ENCODE data around the gene SEMA3D. TPM values are rescaled to one million over a fixed set of nuclear protein-coding genes. Genes with fewer than 3 reads are reported as not detected.

Gene SEMA3D
- total RNA-seq, 2 donors from 2014 or later: 0.12 TPM; not detected in 1

- ATAC-seq (no peak), DNase-seq (no peak)
- Mint-ChIP-seq H3K4me1 (no peaks in the 10 kb centered on the region), H3K27ac (no peak overlapping the region), H3K27me3 (no peaks in the 10 kb centered on the region), H3K4me3 (no peak overlapping the region), H3K36me3 (ENCODE audit: low read depth) (no peaks in the 10 kb centered on the region)
- no peaks in the 10 kb centered on the region for H3K9me3 ChIP-seq (ENCODE audit: control insufficient read depth, low read length, poor library complexity, severe bottlenecking)
Observed at GRCh38 chr7:85133560-85133959, 53.3 kb downstream of the SEMA3D start.

DNA sequence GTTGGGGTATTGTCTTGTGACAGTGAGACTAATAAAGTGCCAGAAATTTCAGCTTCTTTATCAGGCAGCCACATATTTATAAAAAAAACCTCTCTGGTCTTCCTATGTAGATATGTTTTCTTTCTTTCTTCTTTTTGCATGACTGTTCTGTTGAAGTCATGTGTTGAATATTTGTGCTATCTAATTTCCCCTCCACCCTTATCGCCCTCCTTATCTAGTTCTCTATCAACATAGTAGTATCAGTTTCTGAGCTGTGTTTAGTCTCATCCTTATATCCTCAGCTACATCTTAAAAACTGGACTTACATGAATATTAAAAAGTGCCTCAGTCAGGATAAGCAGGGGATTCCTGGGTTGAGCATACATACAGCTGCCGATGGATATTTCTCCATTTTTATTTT, 53.9 kb downstream of the SEMA3D start:
- H3K4me3 Mint-ChIP-seq: no peak overlapping the region
- DNase-seq: no peak
- no peaks in the 10 kb centered on the region for H3K4me1 Mint-ChIP-seq
- no peaks in the 10 kb centered on the region for H3K36me3 Mint-ChIP-seq (ENCODE audit: low read depth)
- no peaks in the 10 kb centered on the region for H3K27me3 Mint-ChIP-seq
- no peaks in the 10 kb centered on the region for H3K9me3 ChIP-seq (ENCODE audit: control insufficient read depth, low read length, poor library complexity, severe bottlenecking)
- H3K27ac Mint-ChIP-seq: no peak overlapping the region
- no peak for ATAC-seq

- ATAC-seq (no peak), DNase-seq (no peak)
- no peaks in the 10 kb centered on the region for H3K9me3 ChIP-seq (ENCODE audit: control insufficient read depth, low read length, poor library complexity, severe bottlenecking)
- Mint-ChIP-seq H3K4me3 (no peak overlapping the region), H3K27ac (no peak overlapping the region), H3K27me3 (no peaks in the 10 kb centered on the region), H3K36me3 (ENCODE audit: low read depth) (no peaks in the 10 kb centered on the region), H3K4me1 (no peaks in the 10 kb centered on the region)
Observed at GRCh38 chr7:85130702-85131101, 56.2 kb downstream of the SEMA3D start.

DNA sequence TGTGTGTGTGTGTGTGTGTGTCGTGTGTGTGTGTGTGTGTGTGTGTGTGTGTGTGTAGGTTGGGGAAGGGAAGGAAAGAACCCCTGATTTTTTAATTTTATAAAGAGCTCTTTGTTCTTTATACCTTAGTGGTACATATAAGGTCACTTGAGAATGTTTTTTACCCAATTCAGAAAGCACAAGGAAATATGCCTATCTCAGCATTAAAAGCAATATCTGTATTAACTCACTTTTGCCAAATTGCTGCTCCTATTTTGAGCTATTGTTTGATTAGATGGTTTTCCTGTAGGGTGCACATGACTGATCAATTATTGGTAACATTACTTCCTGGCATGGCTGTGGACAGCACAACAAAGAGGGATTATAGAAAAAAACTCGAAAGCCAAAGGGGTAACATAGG, 60.5 kb downstream of the SEMA3D start:
- ATAC-seq (no peak), DNase-seq (no peak)
- no peaks in the 10 kb centered on the region for H3K36me3 Mint-ChIP-seq (ENCODE audit: low read depth)
- no peak overlapping the region for H3K4me3 Mint-ChIP-seq
- H3K4me1 Mint-ChIP-seq: no peaks in the 10 kb centered on the region
- no peak overlapping the region for H3K27ac Mint-ChIP-seq
- no peaks in the 10 kb centered on the region for H3K27me3 Mint-ChIP-seq
- no peaks in the 10 kb centered on the region for H3K9me3 ChIP-seq (ENCODE audit: control insufficient read depth, low read length, poor library complexity, severe bottlenecking)

DNA sequence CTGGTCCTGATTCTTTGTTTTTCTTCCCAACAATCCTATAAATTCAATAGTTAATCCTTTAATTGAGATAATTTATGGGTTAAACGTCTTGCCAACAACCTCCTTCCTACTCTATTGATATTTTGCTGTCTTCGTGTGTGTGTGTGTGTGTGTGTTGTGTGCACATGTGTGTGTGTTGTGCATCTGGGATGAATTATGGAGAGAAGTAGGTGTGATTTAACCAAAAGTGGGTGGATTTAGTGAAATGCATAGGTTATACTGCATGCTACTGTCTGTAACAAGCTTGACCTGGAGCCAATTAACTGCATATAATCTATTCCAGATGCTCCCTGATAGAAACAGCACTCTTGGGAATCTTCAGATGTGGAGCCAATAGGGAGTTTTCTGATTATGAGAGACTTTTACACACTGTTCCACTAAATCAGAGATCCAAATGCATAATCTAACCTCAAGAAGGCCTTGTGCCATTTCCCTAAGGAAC, 61.2 kb downstream of the SEMA3D start:
- H3K27me3 Mint-ChIP-seq: no peaks in the 10 kb centered on the region
- H3K4me3 Mint-ChIP-seq: no peak overlapping the region
- H3K4me1 Mint-ChIP-seq: no peaks in the 10 kb centered on the region
- H3K27ac Mint-ChIP-seq: no peak overlapping the region
- H3K9me3 ChIP-seq (ENCODE audit: control insufficient read depth, low read length, poor library complexity, severe bottlenecking): no peaks in the 10 kb centered on the region
- H3K36me3 Mint-ChIP-seq (ENCODE audit: low read depth): no peaks in the 10 kb centered on the region
- ATAC-seq: no peak
- no peak for DNase-seq

GRCh38 chr7:85125176-85125575, 61.7 kb downstream of the SEMA3D start:
- H3K9me3 ChIP-seq (ENCODE audit: control insufficient read depth, low read length, poor library complexity, severe bottlenecking): no peaks in the 10 kb centered on the region
- ATAC-seq (no peak), DNase-seq (no peak)
- Mint-ChIP-seq H3K4me1 (no peaks in the 10 kb centered on the region), H3K27ac (no peak overlapping the region), H3K27me3 (no peaks in the 10 kb centered on the region), H3K36me3 (ENCODE audit: low read depth) (no peaks in the 10 kb centered on the region), H3K4me3 (no peak overlapping the region)

DNA sequence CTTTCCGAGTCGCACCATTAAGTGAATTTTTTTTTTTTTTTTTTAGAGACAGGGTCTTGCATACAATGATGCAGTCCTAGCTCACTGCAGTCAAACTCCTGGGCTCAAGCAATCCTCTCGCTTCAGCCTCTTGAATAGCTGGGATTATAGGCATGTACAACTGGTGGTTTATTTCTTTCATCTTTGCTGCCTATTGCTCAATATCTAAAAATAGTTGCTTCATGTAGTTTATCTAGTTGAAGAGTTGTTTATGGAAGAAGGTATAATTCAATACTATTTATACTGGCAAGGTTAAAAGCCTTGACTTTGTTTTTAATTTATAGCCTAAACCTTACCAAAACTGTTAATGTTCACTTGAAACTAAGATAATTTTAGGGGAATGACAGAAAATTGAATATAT, 66.9 kb downstream of the SEMA3D start:
- no peaks in the 10 kb centered on the region for H3K27me3 Mint-ChIP-seq
- DNase-seq (no peak), ATAC-seq (no peak)
- no peaks in the 10 kb centered on the region for H3K36me3 Mint-ChIP-seq (ENCODE audit: low read depth)
- no peaks in the 10 kb centered on the region for H3K9me3 ChIP-seq (ENCODE audit: control insufficient read depth, low read length, poor library complexity, severe bottlenecking)
- H3K27ac Mint-ChIP-seq: no peak overlapping the region
- H3K4me1 Mint-ChIP-seq: no peaks in the 10 kb centered on the region
- H3K4me3 Mint-ChIP-seq: no peak overlapping the region

DNA sequence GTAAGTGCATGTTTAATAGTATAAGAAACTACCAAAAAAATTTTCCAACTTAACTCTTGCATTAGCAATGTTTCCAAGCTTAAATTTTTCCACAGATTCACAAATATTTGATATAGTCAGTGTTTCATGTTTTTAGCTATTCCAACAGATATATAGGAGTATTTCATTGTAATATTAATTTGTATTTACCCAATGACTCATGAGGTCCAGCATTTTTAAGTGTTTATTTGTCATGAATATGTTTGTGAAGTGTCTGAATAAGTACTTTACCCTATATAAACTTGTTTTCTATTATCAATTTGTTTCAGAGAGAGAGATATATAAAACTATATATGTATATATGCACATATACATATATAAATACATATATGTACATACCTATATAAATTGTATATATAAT, 71.0 kb downstream of the SEMA3D start:
- no peak overlapping the region for H3K4me3 Mint-ChIP-seq
- H3K4me1 Mint-ChIP-seq: no peaks in the 10 kb centered on the region
- no peaks in the 10 kb centered on the region for H3K27me3 Mint-ChIP-seq
- DNase-seq (no peak), ATAC-seq (no peak)
- H3K9me3 ChIP-seq (ENCODE audit: control insufficient read depth, low read length, poor library complexity, severe bottlenecking): no peaks in the 10 kb centered on the region
- no peaks in the 10 kb centered on the region for H3K36me3 Mint-ChIP-seq (ENCODE audit: low read depth)
- no peak overlapping the region for H3K27ac Mint-ChIP-seq

DNA sequence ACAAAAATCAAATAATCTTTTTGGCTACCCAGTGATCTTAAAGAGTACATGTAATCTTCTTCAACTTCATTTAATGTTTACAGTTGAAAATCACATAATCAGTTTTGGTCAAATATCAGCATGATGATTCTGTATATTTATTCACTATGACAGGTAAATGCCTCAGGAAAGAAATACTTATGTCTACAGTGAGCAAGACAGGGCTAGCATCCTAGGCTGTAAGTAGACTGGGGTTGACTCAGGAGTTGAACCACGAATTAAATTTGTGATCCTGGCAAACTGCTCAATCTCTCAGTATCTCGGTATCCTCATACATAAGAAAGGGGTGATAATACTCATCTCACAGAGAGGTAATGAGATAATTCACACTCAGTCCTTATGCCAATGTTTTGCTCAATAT, 71.8 kb downstream of the SEMA3D start:
- Mint-ChIP-seq H3K27me3 (no peaks in the 10 kb centered on the region), H3K27ac (no peak overlapping the region), H3K4me3 (no peak overlapping the region), H3K36me3 (ENCODE audit: low read depth) (no peaks in the 10 kb centered on the region), H3K4me1 (no peaks in the 10 kb centered on the region)
- no peak for ATAC-seq
- no peak for DNase-seq
- H3K9me3 ChIP-seq (ENCODE audit: control insufficient read depth, low read length, poor library complexity, severe bottlenecking): no peaks in the 10 kb centered on the region

DNA sequence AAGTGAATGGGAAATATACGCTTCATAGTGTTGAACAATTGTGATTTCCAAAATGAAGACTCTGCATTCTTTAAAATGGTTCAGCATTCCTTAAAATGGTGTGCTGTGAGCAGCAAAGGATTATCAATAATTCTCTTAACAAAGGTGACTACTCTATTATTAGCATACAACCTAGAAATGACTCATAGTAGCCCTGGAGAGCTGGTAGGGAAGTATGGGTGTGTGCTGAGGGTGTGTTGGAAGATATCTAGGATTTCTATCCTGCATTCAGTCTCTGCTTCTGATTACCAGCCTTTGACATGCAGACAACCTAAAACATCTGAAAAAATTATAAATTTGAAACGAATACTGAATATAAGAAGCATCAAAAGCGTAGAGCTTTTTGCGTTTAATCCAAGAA, 72.5 kb downstream of the SEMA3D start:
- ATAC-seq (no peak), DNase-seq (no peak)
- H3K9me3 ChIP-seq (ENCODE audit: control insufficient read depth, low read length, poor library complexity, severe bottlenecking): no peaks in the 10 kb centered on the region
- Mint-ChIP-seq H3K36me3 (ENCODE audit: low read depth) (no peaks in the 10 kb centered on the region), H3K4me1 (no peaks in the 10 kb centered on the region), H3K27me3 (no peaks in the 10 kb centered on the region), H3K27ac (no peak overlapping the region), H3K4me3 (no peak overlapping the region)

DNA sequence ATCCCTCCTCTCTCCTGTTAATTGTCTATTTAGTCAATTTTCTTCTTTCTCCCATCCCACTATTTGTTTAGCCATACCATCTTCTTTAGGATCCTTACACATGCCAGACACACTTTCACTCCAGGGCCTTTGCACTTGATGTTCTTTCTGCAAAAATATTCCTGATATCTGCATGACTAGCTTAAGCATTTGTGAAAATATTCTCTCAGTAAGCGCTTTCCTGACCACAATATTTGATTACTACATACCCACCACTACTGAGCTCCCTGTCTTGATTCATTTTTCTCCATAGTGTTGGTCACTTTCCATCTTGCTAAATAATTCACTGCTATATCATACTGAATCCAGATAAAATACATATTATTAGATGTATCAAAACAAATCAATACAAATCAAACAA, 75.1 kb downstream of the SEMA3D start:
- H3K36me3 Mint-ChIP-seq (ENCODE audit: low read depth): no peaks in the 10 kb centered on the region
- no peak for ATAC-seq

GRCh38 chr7:85106719-85107118, 80.1 kb downstream of the SEMA3D start:
- Mint-ChIP-seq H3K4me3 (no peak overlapping the region), H3K36me3 (ENCODE audit: low read depth) (no peaks in the 10 kb centered on the region)

More for the DNA sequence above, 75.1 kb downstream of the SEMA3D start:
- no peaks in the 10 kb centered on the region for H3K27me3 Mint-ChIP-seq
- DNase-seq: no peak
- H3K9me3 ChIP-seq (ENCODE audit: control insufficient read depth, low read length, poor library complexity, severe bottlenecking): no peaks in the 10 kb centered on the region
- H3K4me3 Mint-ChIP-seq: no peak overlapping the region
- no peak overlapping the region for H3K27ac Mint-ChIP-seq
- no peaks in the 10 kb centered on the region for H3K4me1 Mint-ChIP-seq

DNA sequence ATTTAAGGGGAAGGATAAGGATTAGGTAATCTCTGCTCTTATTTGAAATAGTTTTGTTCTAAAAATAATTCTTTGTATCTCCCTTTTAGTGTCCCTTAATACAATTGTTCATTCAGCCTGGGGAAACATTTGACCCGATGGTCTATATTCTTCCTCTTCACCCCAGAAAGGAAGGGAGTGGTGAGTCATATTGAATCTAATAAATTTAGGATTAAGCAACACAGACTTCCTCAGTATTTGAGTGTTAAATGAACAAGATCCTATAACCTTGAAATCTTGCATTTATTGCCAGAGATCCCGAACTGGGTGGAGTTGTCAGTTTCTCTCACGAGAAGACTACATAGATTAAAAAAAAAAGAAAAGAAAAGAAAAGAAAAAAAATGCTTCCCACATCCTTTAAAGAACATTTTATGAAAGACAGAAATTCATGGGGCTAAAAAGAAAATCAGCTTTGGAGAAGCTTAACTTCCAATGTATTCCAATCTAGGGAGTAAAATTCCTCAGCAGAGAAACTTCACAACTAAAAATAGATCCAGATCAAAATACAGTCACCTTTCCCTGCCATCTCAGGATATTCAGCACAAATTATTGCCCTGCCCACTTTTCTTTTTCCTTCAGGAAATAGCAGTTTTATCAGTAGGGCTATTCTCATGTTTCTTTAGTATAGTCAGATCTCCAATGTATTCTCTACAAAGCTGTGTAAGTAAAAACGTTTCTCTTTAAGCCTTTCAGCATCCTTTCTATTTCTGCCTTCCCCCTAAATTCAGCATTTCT, 82.2 kb downstream of the SEMA3D start:
- Mint-ChIP-seq H3K27ac (no peak overlapping the region), H3K4me1 (no peaks in the 10 kb centered on the region), H3K36me3 (ENCODE audit: low read depth) (no peaks in the 10 kb centered on the region), H3K4me3 (no peak overlapping the region), H3K27me3 (no peaks in the 10 kb centered on the region)
- ATAC-seq: no peak
- no peak for DNase-seq
- no peaks in the 10 kb centered on the region for H3K9me3 ChIP-seq (ENCODE audit: control insufficient read depth, low read length, poor library complexity, severe bottlenecking)

More at GRCh38 chr7:85106719-85107118, 80.1 kb downstream of the SEMA3D start:
- H3K4me1 Mint-ChIP-seq: no peaks in the 10 kb centered on the region
- no peak overlapping the region for H3K27ac Mint-ChIP-seq
- DNase-seq (no peak), ATAC-seq (no peak)
- H3K27me3 Mint-ChIP-seq: no peaks in the 10 kb centered on the region
- H3K9me3 ChIP-seq (ENCODE audit: control insufficient read depth, low read length, poor library complexity, severe bottlenecking): no peaks in the 10 kb centered on the region

DNA sequence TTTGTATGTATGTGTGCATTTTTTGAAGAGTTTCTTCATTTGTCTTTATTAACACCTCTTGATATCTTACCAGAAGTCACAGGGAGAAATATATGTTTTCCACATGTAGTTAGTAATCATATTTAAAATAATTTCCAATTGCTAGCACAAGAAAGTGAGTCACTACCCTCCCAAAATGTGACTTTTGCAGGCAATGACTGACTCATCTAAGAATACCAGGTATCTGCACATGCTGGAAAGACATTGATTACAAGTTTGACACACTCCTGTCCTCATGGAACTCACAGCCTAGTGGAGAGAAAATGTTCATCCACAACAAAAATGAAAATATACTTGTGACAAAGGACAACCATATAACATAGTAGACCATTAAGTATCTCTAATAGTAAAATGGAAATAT, 82.9 kb downstream of the SEMA3D start:
- Mint-ChIP-seq H3K4me3 (no peak overlapping the region), H3K4me1 (no peaks in the 10 kb centered on the region), H3K27ac (no peak overlapping the region), H3K36me3 (ENCODE audit: low read depth) (no peaks in the 10 kb centered on the region), H3K27me3 (no peaks in the 10 kb centered on the region)
- no peaks in the 10 kb centered on the region for H3K9me3 ChIP-seq (ENCODE audit: control insufficient read depth, low read length, poor library complexity, severe bottlenecking)
- ATAC-seq (no peak), DNase-seq (no peak)

All from T-helper 17 cell (primary cell).